Colon (tissue), 2 donors: ENCODE data around the gene TTC28.
"Not testable (repeated sequence)": the region's sequence is repeated elsewhere in the genome, so short reads cannot be mapped to it uniquely, and the experiment has no call there.

Source experiments
- FAIRE-seq: peaks from 2 replicates; lab custom pipeline; 2012; peaks lifted over from hg19 to GRCh38; lab: Jason Lieb, UNC
- donor health status: control.
- donor health status: control.

TTC28 gene

GRCh38 chr22:28679611-28680287 lies at the start of gene TTC28:
TTC28 (minus strand) TSS chr22:28679840; CDS start chr22:28679723, 117 bp downstream.
- not testable (repeated sequence) for FAIRE-seq

GRCh38 chr22:28728621-28729313 lies 49.1 kb upstream of the TTC28 start:
- FAIRE-seq = no peak

- no peak for FAIRE-seq
These were observed 48.4 kb upstream of the TTC28 start for GRCh38 chr22:28728002-28728401.

- FAIRE-seq = no peak
These were observed 38.4 kb upstream of the TTC28 start for GRCh38 chr22:28718044-28718443.

- FAIRE-seq = no peak
These were observed 37.0 kb upstream of the TTC28 start for GRCh38 chr22:28716686-28717085.

GRCh38 chr22:28715611-28716010 lies 36.0 kb upstream of the TTC28 start:
- FAIRE-seq = no peak

GRCh38 chr22:28714043-28714628 lies 34.5 kb upstream of the TTC28 start:
- no peak for FAIRE-seq

GRCh38 chr22:28711820-28712777 lies 32.5 kb upstream of the TTC28 start:
- FAIRE-seq = no peak

- no peak for FAIRE-seq
These were observed 31.7 kb upstream of the TTC28 start for GRCh38 chr22:28711341-28711740.

GRCh38 chr22:28710576-28711191 lies 31.0 kb upstream of the TTC28 start:
- FAIRE-seq = no peak

- FAIRE-seq = no peak
These were observed 30.5 kb upstream of the TTC28 start for GRCh38 chr22:28710107-28710506.

- no peak for FAIRE-seq
These were observed 27.2 kb upstream of the TTC28 start for GRCh38 chr22:28706845-28707244.

GRCh38 chr22:28703436-28703835 lies 23.8 kb upstream of the TTC28 start:
- FAIRE-seq = no peak

GRCh38 chr22:28702891-28703290 lies 23.3 kb upstream of the TTC28 start:
- FAIRE-seq = no peak

GRCh38 chr22:28693041-28693760 lies 13.6 kb upstream of the TTC28 start:
- FAIRE-seq = not testable (repeated sequence)

- FAIRE-seq = not testable (repeated sequence)
These were observed 10.2 kb upstream of the TTC28 start for GRCh38 chr22:28689796-28690195.

- FAIRE-seq = not testable (repeated sequence)
These were observed 3.3 kb upstream of the TTC28 start for GRCh38 chr22:28682966-28683365.

GRCh38 chr22:28680813-28681490 lies 1.3 kb upstream of the TTC28 start:
- FAIRE-seq = not testable (repeated sequence)

- FAIRE-seq = not testable (repeated sequence)
These were observed 646 bp downstream of the TTC28 start for GRCh38 chr22:28678778-28679610.
